SU-DHL-6 (cell line): Measurements from ENCODE around the gene SHCBP1L.

Source experiments
- H2AFZ ChIP-seq: fragments of 200-600 bp; sonication (generic); 2 replicates; pipeline ENCODE4 v1.6.1; 2014; ENCODE audit warnings: low read depth, mild to moderate bottlenecking, moderate library complexity, mixed read lengths, antibody characterized with exemption, low read length; ENCODE audit not compliant: severe bottlenecking
- H3F3A ChIP-seq: fragments of 200-600 bp; shearing (Covaris generic); 2 replicates; pipeline ENCODE4 v1.6.0; 2016; ENCODE audit warnings: antibody characterized with exemption, mild to moderate bottlenecking; ENCODE audit not compliant: insufficient read depth
- H3K27ac ChIP-seq: fragments of 200-600 bp; sonication (generic); 2 replicates; pipeline ENCODE4 v1.5.1; 2016; ENCODE audit warnings: low read depth, mild to moderate bottlenecking, low read length, moderate library complexity, mixed read lengths
- H3K27me3 ChIP-seq: fragments of 200-600 bp; sonication (generic), shearing (Covaris generic); 2 replicates; pipeline ENCODE4 v1.6.0; 2014; ENCODE audit warnings: mild to moderate bottlenecking, low read length
- H3K36me3 ChIP-seq: fragments of 200-600 bp; sonication (generic); 2 replicates; pipeline ENCODE4 v1.6.1; 2014; ENCODE audit warnings: mild to moderate bottlenecking, low read length, mixed read lengths
- H3K4me2 ChIP-seq: fragments of 300-600, 200-600 bp; shearing (Covaris generic), sonication (generic); 2 replicates; pipeline ENCODE4 v1.6.0; 2014; ENCODE audit warnings: low read length, low read depth, mild to moderate bottlenecking; ENCODE audit not compliant: poor library complexity, severe bottlenecking
- H3K4me3 ChIP-seq: fragments of 200-600 bp; sonication (generic); 2 replicates; pipeline ENCODE4 v1.5.1; 2014; ENCODE audit warnings: antibody characterized with exemption, low read length, mild to moderate bottlenecking, mixed read lengths; ENCODE audit not compliant: insufficient read depth, poor library complexity, severe bottlenecking
- H3K79me2 ChIP-seq: fragments of 200-600 bp; sonication (generic); 2 replicates; pipeline ENCODE4 v1.6.1; 2014; ENCODE audit warnings: mild to moderate bottlenecking, low read length, moderate library complexity; ENCODE audit not compliant: insufficient read depth
- H3K9ac ChIP-seq: fragments of 200-600 bp; sonication (generic); 2 replicates; pipeline ENCODE4 v1.7.0; 2014; ENCODE audit warnings: mild to moderate bottlenecking, low read length
- H3K9me2 ChIP-seq: fragments of 200-600 bp; sonication (generic); replicated peaks from 2 replicates; pipeline ENCODE4 v1.6.1; 2014; ENCODE audit warnings: low read length; ENCODE audit not compliant: insufficient read depth
- H3K9me3 ChIP-seq: fragments of 200-600 bp; sonication (generic); 2 replicates; pipeline ENCODE4 v1.6.1; 2014; ENCODE audit warnings: low read length, mixed read lengths; ENCODE audit not compliant: insufficient read depth
- H4K20me1 ChIP-seq: fragments of 200-600 bp; sonication (generic); 2 replicates; pipeline ENCODE4 v1.6.1; 2014; ENCODE audit warnings: low read depth, mild to moderate bottlenecking, antibody characterized with exemption, low read length, moderate library complexity, mixed read lengths
- EZH2phosphoT487 ChIP-seq: fragments of 200-600 bp; sonication (generic), shearing (Covaris generic); conservative IDR thresholded peaks from 2 replicates; pipeline ENCODE4 v1.6.1; 2018; ENCODE audit warnings: mild to moderate bottlenecking, antibody characterized with exemption, low read length, moderate library complexity, mixed read lengths
- TF ChIP-seq, protein P1 (sequence below): fragments of 200-600 bp; sonication (generic); IDR thresholded peaks from one replicate; pipeline ENCODE4 v1.5.1; 2017; ENCODE audit warnings: antibody characterized with exemption, mild to moderate bottlenecking, low read length, moderate library complexity; ENCODE audit not compliant: insufficient read depth, poor library complexity, severe bottlenecking

Gene SHCBP1L

GRCh38 chr1:182888736-182889531 lies 64.0 kb downstream of the SHCBP1L start:
- H3K9me2 ChIP-seq: no peaks in the 10 kb centered on the region
- H3K79me2 ChIP-seq: peaks cover 16% of the 10 kb centered on the region
- no peak overlapping the region for H2AFZ ChIP-seq
- H3K4me2 ChIP-seq: no peak overlapping the region
- peaks cover 14% of the 10 kb centered on the region; the same call in 1 of the 2 replicates for H4K20me1 ChIP-seq
- H3K36me3 ChIP-seq: peaks cover 30% of the 10 kb centered on the region
- H3K9me3 ChIP-seq: no peaks in the 10 kb centered on the region
- peaks cover 65% of the 10 kb centered on the region for H3F3A ChIP-seq
- no peaks in the 10 kb centered on the region for H3K27me3 ChIP-seq
- H3K4me3 ChIP-seq: no peak overlapping the region
- H3K27ac ChIP-seq: peak overlapping the region; percentile 50; the same call in 1 of the 2 replicates
- TF ChIP-seq EZH2phosphoT487: no peak
- TF ChIP-seq, protein P1, sequence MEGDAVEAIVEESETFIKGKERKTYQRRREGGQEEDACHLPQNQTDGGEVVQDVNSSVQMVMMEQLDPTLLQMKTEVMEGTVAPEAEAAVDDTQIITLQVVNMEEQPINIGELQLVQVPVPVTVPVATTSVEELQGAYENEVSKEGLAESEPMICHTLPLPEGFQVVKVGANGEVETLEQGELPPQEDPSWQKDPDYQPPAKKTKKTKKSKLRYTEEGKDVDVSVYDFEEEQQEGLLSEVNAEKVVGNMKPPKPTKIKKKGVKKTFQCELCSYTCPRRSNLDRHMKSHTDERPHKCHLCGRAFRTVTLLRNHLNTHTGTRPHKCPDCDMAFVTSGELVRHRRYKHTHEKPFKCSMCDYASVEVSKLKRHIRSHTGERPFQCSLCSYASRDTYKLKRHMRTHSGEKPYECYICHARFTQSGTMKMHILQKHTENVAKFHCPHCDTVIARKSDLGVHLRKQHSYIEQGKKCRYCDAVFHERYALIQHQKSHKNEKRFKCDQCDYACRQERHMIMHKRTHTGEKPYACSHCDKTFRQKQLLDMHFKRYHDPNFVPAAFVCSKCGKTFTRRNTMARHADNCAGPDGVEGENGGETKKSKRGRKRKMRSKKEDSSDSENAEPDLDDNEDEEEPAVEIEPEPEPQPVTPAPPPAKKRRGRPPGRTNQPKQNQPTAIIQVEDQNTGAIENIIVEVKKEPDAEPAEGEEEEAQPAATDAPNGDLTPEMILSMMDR: no peak
- no peak overlapping the region for H3K9ac ChIP-seq

DNA sequence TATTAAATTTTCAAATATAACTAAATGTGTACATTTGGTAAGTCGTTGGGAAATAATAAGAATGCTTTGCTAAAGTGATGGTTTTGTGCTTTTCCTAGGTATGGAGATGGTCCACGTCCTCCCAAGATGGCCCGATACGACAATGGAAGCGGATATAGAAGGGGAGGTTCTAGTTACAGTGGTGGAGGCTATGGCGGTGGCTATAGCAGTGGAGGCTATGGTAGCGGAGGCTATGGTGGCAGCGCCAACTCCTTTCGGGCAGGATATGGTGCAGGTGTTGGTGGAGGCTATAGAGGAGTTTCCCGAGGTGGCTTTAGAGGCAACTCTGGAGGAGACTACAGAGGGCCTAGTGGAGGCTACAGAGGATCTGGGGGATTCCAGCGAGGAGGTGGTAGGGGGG lies 66.0 kb downstream of the SHCBP1L start:
- Histone ChIP-seq H3K27ac (no peak overlapping the region), H3K27me3 (no peaks in the 10 kb centered on the region), H3K4me2 (no peak overlapping the region), H3K79me2 (0 out of 2 replicates have a peak, but pooled peaks cover 2% of the 10 kb centered on the region), H3K9me3 (no peaks in the 10 kb centered on the region), H3K9me2 (no peaks in the 10 kb centered on the region), H2AFZ (no peak overlapping the region), H3K9ac (no peak overlapping the region), H3K4me3 (no peak overlapping the region), H4K20me1 (peaks cover 14% of the 10 kb centered on the region; the same call in 1 of the 2 replicates), H3K36me3 (peaks cover 45% of the 10 kb centered on the region), H3F3A (peaks cover 80% of the 10 kb centered on the region)
- TF ChIP-seq, protein P1: no peak
- TF ChIP-seq EZH2phosphoT487: no peak

DNA sequence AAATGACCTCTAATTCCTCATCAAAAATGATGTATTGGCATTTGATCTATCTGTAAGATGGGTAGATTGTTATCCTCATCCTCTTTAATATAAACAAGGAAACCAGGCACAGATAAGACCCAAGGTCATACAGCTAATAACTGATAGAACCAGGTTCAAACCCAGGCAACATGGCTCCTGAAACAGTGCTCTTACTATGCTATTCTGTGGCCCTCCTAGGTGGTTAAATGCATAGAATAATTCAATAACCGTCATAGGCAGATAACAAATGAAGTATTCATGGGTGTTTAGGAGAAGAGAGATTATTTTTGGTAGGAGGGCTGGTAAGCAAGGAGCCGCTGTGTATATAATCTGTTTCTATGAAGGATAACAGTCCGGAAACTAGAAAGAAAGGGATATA lies 67.4 kb downstream of the SHCBP1L start:
- 0 out of 2 replicates have a peak, but pooled peaks cover 9% of the 10 kb centered on the region for H3K79me2 ChIP-seq
- TF ChIP-seq EZH2phosphoT487: no peak
- TF ChIP-seq, protein P1: no peak
- no peak overlapping the region for H2AFZ ChIP-seq
- no peak overlapping the region for H3K4me3 ChIP-seq
- no peaks in the 10 kb centered on the region for H3K9me3 ChIP-seq
- H3K36me3 ChIP-seq: peaks cover 59% of the 10 kb centered on the region
- no peak overlapping the region for H3K27ac ChIP-seq
- peaks cover 14% of the 10 kb centered on the region; the same call in 1 of the 2 replicates for H4K20me1 ChIP-seq
- peaks cover 88% of the 10 kb centered on the region for H3F3A ChIP-seq
- no peaks in the 10 kb centered on the region for H3K9me2 ChIP-seq
- H3K4me2 ChIP-seq: no peak overlapping the region
- H3K27me3 ChIP-seq: no peaks in the 10 kb centered on the region
- no peak overlapping the region for H3K9ac ChIP-seq
